OCI-LY7 (cell line): Measurements from ENCODE around the gene PLD2.

Experiments used
- CTCF ChIP-seq: fragments of 200-600 bp; sonication (generic); conservative IDR thresholded peaks from 2 replicates; pipeline ENCODE4 v1.5.1; 2014; ENCODE audit warnings: mild to moderate bottlenecking, antibody characterized with exemption, low read length, moderate library complexity, mixed read lengths
- EZH2phosphoT487 ChIP-seq: fragments of 200-600 bp; sonication (generic); IDR thresholded peaks from 2 replicates; pipeline ENCODE4 v1.6.1; 2018; ENCODE audit warnings: low read depth, borderline replicate concordance, mild to moderate bottlenecking, mixed run types, antibody characterized with exemption, low read length, moderate library complexity, mixed read lengths

- TF ChIP-seq EZH2phosphoT487: no peak
- TF ChIP-seq CTCF: no peak
Observed at GRCh38 chr17:4863321-4863720, 56.4 kb downstream of the PLD2 start.
